MM.1S (cell line): ENCODE data around the gene ZNF470.

Experiments
- EZH2 ChIP-seq: fragments of 300-600 bp; sonication (generic); optimal IDR thresholded peaks from 2 replicates; pipeline ENCODE3; 2017; ENCODE audit warnings: low read depth, mild to moderate bottlenecking, antibody characterized with exemption, low read length, mixed read lengths
- EZH2phosphoT487 ChIP-seq: fragments of 300-600 bp; sonication (generic); IDR thresholded peaks from 2 replicates; pipeline ENCODE4 v1.6.1; 2018; ENCODE audit warnings: antibody characterized with exemption, low read length
- TF ChIP-seq, protein P1 (sequence below): fragments of 300-600 bp; sonication (generic); IDR thresholded peaks from 2 replicates; pipeline ENCODE4 v1.5.1; 2016; ENCODE audit warnings: antibody characterized with exemption, low read length, mixed read lengths

DNA sequence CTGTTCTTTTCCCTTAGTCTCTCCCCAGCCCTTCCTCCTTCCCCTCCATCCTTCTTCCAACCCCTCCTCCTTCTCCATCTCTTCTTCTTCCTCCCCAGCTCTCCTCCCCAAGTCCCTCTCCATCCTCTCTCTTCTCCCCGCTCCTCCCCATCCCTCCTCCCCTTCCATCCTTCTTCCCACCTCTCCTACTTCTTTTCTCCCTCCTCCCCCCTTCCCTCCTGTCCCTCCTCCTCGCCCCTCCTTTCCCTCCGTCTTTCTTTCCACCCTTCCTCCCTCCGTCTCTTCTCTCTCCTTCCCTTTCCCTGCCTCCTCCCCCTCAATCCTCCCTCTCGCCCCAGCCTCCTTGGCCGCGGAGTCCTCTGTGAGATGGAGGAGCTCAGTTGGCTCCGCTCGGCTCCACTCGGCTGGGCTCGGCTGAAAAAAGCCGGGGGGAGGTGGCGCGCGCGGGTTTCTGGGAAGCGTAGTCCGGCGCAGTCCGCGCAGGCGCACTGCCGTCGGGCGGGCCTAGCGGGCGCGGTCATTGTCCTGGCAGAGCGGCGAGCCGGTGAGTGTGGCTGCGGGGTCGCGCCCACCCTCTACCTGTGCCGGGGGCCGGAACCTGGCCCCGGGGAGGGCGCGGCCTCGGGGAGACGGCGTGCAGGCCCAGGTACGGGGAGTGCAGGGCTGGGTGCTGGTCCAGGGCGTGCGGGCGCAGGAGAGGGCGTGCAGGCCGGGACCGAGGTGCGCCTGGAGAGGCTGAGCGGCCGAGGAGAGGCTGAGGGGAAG is 27.7 kb downstream of the ZNF470 start, which contains the start of gene ZNF71:
- TF ChIP-seq, protein P1, sequence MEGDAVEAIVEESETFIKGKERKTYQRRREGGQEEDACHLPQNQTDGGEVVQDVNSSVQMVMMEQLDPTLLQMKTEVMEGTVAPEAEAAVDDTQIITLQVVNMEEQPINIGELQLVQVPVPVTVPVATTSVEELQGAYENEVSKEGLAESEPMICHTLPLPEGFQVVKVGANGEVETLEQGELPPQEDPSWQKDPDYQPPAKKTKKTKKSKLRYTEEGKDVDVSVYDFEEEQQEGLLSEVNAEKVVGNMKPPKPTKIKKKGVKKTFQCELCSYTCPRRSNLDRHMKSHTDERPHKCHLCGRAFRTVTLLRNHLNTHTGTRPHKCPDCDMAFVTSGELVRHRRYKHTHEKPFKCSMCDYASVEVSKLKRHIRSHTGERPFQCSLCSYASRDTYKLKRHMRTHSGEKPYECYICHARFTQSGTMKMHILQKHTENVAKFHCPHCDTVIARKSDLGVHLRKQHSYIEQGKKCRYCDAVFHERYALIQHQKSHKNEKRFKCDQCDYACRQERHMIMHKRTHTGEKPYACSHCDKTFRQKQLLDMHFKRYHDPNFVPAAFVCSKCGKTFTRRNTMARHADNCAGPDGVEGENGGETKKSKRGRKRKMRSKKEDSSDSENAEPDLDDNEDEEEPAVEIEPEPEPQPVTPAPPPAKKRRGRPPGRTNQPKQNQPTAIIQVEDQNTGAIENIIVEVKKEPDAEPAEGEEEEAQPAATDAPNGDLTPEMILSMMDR, result no peak
- TF ChIP-seq EZH2 (no peak), EZH2phosphoT487 (no peak)
